ENCODE measurements around the gene SYNE3.

SYNE3 gene

DNA sequence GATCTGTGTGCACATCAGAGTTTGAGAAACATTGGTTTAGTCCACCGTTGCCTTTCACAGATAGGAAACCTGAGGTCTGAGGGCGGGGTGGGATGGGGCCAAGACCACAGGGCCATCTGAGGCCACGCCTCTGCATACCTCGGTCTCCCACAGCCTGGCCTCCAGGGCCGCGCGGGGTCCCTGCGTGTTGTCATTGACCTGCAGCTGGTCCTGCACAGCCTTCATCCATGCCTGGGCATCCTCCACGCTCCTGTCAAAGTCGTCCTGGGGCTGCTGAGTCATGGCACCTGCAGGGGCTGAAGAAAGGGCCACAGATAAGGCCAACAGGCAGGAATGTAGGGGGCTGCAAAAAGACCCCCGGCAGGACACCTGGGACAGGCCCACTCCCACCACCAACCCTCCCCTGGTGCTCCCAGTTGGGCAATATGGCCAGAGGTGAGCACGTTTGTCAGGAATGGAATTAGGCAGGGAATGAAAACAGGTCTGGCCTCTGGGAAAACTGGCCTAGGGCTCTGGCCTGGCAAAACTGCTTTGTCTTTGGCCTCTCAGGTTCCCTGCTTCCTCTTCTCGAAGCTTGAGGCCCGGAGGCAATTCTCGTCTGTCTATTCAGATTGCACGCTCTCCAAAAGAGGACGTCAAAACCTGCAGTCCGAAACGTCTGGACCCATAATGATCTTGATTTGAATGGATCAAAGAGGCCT is 40.8 kb downstream of the SYNE3 start:
- H3K9ac ChIP-seq (ENCODE audit: insufficient read length) = no peak overlapping the region
- no peak for TF ChIP-seq POLR2AphosphoS5 (IDR thresholded peaks at IDR 0.05; ENCODE audit: borderline replicate concordance, low read depth, low read length)
- no peak for TF ChIP-seq EZH2 (IDR thresholded peaks at IDR 0.05)
- no peak for TF ChIP-seq FOXP2 (optimal IDR thresholded peaks at IDR 0.05; ENCODE audit: control extremely low read depth, extremely low read length, insufficient read depth)
- no peak overlapping the region for H3K4me3 ChIP-seq
- DNase-seq (ENCODE audit: low read depth, low spot score) = no peak
- no peak overlapping the region for H3K27ac ChIP-seq
- H3K36me3 ChIP-seq (ENCODE audit: insufficient read depth, low read length) = peaks cover 7% of the 10 kb centered on the region; the same call in 1 of the 2 replicates
- no peaks in the 10 kb centered on the region for H3K9me3 ChIP-seq (ENCODE audit: low read depth, low read length)

DNA sequence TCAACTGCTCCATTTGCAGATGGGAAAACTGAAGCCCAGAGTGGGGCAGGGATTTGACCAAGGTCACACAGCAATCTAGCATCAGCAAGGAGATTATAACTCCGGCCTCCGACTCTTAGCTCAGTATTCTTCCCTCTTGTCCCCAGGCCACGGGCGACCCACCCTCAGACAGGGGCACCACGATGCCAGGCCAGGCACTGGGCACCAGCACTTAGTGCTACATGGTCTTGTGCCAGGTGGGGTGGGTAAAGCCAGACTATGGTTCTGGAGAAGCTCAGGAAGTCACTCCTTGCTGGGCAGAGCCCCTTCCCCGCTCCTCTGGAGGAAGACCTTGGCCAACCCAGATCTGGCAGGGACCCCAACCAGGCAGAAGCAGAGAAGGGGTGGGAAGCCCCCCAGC is 41.5 kb downstream of the SYNE3 start:
- DNase-seq (ENCODE audit: low read depth, low spot score) = no peak
- Histone ChIP-seq H3K9me3 (ENCODE audit: low read depth, low read length) (no peaks in the 10 kb centered on the region), H3K27ac (no peak overlapping the region), H3K9ac (ENCODE audit: insufficient read length) (no peak overlapping the region), H3K4me3 (no peak overlapping the region), H3K36me3 (ENCODE audit: insufficient read depth, low read length) (peaks cover 7% of the 10 kb centered on the region; the same call in 1 of the 2 replicates)
- TF ChIP-seq FOXP2 (optimal IDR thresholded peaks at IDR 0.05; ENCODE audit: control extremely low read depth, extremely low read length, insufficient read depth) (no peak), EZH2 (IDR thresholded peaks at IDR 0.05) (no peak), POLR2AphosphoS5 (IDR thresholded peaks at IDR 0.05; ENCODE audit: borderline replicate concordance, low read depth, low read length) (no peak)

DNA sequence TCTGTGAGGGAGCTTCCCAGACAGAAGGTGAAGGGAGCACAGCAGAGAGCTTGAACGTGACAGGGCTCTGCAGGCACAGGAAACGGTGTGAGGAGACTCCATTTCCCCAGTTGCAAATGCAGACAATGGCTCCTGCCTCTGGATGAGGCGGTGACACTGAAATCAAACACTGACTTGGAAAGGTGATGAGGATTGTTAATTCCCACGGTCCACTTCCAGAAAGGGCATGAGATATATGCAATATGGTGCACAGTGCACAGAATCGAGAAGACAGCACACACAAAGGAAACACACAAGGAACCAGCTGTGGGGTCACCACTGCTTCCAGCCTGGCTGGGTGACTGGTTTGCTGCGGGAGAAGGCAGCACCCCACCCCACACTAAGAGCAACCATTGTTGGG is 42.0 kb downstream of the SYNE3 start:
- TF ChIP-seq POLR2AphosphoS5 (IDR thresholded peaks at IDR 0.05; ENCODE audit: borderline replicate concordance, low read depth, low read length) = no peak
- TF ChIP-seq FOXP2 (optimal IDR thresholded peaks at IDR 0.05; ENCODE audit: control extremely low read depth, extremely low read length, insufficient read depth) = no peak
- no peak for TF ChIP-seq EZH2 (IDR thresholded peaks at IDR 0.05)
- no peak for DNase-seq (ENCODE audit: low read depth, low spot score)
- Histone ChIP-seq H3K9ac (ENCODE audit: insufficient read length) (no peak overlapping the region), H3K9me3 (ENCODE audit: low read depth, low read length) (no peaks in the 10 kb centered on the region), H3K27ac (no peak overlapping the region), H3K36me3 (ENCODE audit: insufficient read depth, low read length) (peaks cover 7% of the 10 kb centered on the region; the same call in 1 of the 2 replicates), H3K4me3 (no peak overlapping the region)

DNA sequence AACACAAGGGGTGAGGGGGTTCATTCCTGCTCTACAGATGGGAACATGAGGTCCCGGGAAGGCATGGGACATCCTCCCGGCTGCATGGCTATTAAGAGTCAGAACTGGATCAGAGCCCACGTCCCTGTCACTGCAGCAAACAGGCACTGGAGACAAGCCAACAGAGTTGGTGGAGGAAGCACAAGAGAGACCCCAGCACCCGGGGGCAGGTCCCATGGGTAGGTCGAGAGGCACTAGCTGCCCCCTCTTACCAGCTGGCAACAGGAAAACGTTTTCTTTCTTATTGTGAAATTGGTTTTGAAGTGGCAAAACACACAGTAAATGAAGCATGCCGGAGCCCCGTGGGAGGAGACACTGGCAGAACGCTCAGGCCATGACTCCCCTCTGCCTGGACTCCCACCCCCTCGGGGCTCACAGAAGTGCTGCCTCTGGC is 43.6 kb downstream of the SYNE3 start:
- no peaks in the 10 kb centered on the region for H3K9me3 ChIP-seq (ENCODE audit: low read depth, low read length)
- no peak overlapping the region for H3K9ac ChIP-seq (ENCODE audit: insufficient read length)
- H3K27ac ChIP-seq = no peak overlapping the region
- TF ChIP-seq POLR2AphosphoS5 (IDR thresholded peaks at IDR 0.05; ENCODE audit: borderline replicate concordance, low read depth, low read length) (no peak), FOXP2 (optimal IDR thresholded peaks at IDR 0.05; ENCODE audit: control extremely low read depth, extremely low read length, insufficient read depth) (no peak), EZH2 (IDR thresholded peaks at IDR 0.05) (no peak)
- no peak overlapping the region for H3K4me3 ChIP-seq
- DNase-seq (ENCODE audit: low read depth, low spot score) = no peak
- H3K36me3 ChIP-seq (ENCODE audit: insufficient read depth, low read length) = peaks cover 7% of the 10 kb centered on the region; the same call in 1 of the 2 replicates

DNA sequence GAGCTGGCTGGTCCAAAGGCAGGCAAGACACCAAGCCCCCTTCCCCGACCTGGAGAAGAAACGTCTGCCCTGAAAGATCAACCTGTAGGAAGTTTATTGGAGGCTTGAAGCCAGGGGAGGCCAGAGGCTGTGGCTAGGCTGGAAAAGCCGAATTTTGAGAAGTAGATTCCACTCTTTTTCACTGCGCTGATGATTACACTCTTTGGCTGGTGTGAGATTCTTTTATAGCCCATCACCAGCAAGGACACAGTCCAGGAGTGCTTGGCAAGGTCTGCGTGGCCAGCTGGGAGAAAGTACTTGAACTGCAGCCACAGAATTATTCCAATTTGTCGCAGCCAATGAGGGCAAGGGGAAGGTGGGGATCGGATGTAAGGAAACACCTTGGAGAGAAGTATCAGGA is 45.0 kb downstream of the SYNE3 start:
- Histone ChIP-seq H3K27ac (no peak overlapping the region), H3K4me3 (no peak overlapping the region), H3K9me3 (ENCODE audit: low read depth, low read length) (no peaks in the 10 kb centered on the region), H3K9ac (ENCODE audit: insufficient read length) (no peak overlapping the region), H3K36me3 (ENCODE audit: insufficient read depth, low read length) (peaks cover 7% of the 10 kb centered on the region; the same call in 1 of the 2 replicates)
- no peak for TF ChIP-seq EZH2 (IDR thresholded peaks at IDR 0.05)
- no peak for TF ChIP-seq POLR2AphosphoS5 (IDR thresholded peaks at IDR 0.05; ENCODE audit: borderline replicate concordance, low read depth, low read length)
- no peak for TF ChIP-seq FOXP2 (optimal IDR thresholded peaks at IDR 0.05; ENCODE audit: control extremely low read depth, extremely low read length, insufficient read depth)
- no peak for DNase-seq (ENCODE audit: low read depth, low spot score)

DNA sequence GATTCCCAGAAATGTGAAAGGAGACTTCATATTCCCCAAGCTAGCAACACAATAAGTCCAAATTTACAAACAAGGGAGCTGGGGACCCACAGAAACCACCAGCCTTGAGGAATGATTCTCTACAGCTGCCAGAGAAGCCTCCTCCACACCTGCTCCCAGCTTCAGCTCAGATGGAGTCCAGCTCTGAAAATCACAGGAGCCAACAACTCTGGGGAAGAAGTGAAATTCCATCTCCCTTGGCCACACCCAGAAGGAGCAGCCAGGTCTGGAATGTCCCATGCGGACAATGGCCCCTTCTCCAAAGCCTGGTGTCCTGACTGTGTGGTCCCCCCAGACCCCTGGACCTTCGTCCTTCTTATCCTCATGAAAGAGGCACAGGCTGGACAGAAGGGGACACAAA is 45.4 kb downstream of the SYNE3 start:
- Histone ChIP-seq H3K9ac (ENCODE audit: insufficient read length) (no peak overlapping the region), H3K36me3 (ENCODE audit: insufficient read depth, low read length) (peaks cover 7% of the 10 kb centered on the region; the same call in 1 of the 2 replicates), H3K27ac (no peak overlapping the region), H3K9me3 (ENCODE audit: low read depth, low read length) (no peaks in the 10 kb centered on the region), H3K4me3 (no peak overlapping the region)
- no peak for DNase-seq (ENCODE audit: low read depth, low spot score)
- TF ChIP-seq EZH2 (IDR thresholded peaks at IDR 0.05) = no peak
- no peak for TF ChIP-seq FOXP2 (optimal IDR thresholded peaks at IDR 0.05; ENCODE audit: control extremely low read depth, extremely low read length, insufficient read depth)
- no peak for TF ChIP-seq POLR2AphosphoS5 (IDR thresholded peaks at IDR 0.05; ENCODE audit: borderline replicate concordance, low read depth, low read length)

DNA sequence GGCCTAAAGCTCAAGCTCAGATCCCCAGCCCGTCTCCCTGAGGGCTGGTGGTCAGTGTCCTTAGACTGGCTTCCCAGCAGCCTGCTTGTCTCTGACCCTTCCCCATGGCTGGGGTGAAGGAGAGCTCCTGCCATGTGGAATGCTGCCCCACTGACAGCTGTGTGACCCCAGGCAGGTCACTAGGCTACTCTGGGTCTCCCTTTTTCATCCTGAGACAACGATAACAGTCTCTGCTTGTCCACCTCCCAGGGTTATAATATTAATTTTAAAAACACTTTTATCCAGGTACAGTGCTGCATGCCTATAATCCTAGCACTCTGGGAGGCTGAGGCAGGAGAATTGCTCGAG is 47.3 kb downstream of the SYNE3 start:
- Histone ChIP-seq H3K27ac (no peak overlapping the region), H3K9me3 (ENCODE audit: low read depth, low read length) (no peaks in the 10 kb centered on the region)

DNA sequence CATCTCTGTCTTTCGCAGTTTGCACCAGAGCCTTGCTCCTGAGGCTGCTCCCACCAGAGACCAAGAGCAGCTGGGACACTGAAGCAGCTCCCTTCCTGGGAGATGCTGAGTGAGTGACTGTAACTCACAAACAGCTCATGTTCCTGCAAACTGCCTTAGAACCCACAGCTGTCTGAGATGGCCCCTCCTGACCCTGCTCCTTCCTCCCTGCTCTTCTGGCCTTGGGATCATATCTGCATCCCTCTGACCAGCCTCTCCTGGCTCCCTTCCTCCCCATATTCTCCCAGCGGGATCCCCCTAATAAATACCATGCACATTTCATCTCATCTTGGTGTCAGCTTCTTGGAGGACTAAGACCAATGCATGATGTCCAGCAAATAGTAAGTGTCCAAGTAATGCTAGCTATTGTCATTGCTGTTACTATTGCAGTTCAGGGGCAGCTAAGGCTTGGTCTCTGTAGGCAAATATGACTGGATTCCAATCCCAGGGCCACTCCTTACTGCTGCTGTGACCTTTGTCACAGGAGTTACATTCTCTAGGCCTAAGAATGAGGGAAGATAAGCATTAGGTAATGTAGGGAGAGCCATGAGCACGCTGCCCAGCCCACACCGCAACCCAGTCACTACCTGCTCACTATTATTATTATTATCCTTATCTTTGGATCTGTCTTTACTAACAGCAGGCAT is 47.9 kb downstream of the SYNE3 start:
- Histone ChIP-seq H3K9ac (ENCODE audit: insufficient read length) (no peak overlapping the region), H3K4me3 (no peak overlapping the region), H3K36me3 (ENCODE audit: insufficient read depth, low read length) (no peaks in the 10 kb centered on the region; the same call in 1 of the 2 replicates), H3K9me3 (ENCODE audit: low read depth, low read length) (no peaks in the 10 kb centered on the region), H3K27ac (no peak overlapping the region)
- no peak for DNase-seq (ENCODE audit: low read depth, low spot score)
- TF ChIP-seq POLR2AphosphoS5 (IDR thresholded peaks at IDR 0.05; ENCODE audit: borderline replicate concordance, low read depth, low read length) = no peak
- TF ChIP-seq EZH2 (IDR thresholded peaks at IDR 0.05) = no peak
- no peak for TF ChIP-seq FOXP2 (optimal IDR thresholded peaks at IDR 0.05; ENCODE audit: control extremely low read depth, extremely low read length, insufficient read depth)

More for the DNA sequence above, 47.3 kb downstream of the SYNE3 start:
- H3K9ac ChIP-seq (ENCODE audit: insufficient read length) = no peak overlapping the region
- H3K36me3 ChIP-seq (ENCODE audit: insufficient read depth, low read length) = peaks cover under 1% of the 10 kb centered on the region; the same call in 1 of the 2 replicates
- no peak overlapping the region for H3K4me3 ChIP-seq
- no peak for DNase-seq (ENCODE audit: low read depth, low spot score)
- TF ChIP-seq POLR2AphosphoS5 (IDR thresholded peaks at IDR 0.05; ENCODE audit: borderline replicate concordance, low read depth, low read length) (no peak), FOXP2 (optimal IDR thresholded peaks at IDR 0.05; ENCODE audit: control extremely low read depth, extremely low read length, insufficient read depth) (no peak), EZH2 (IDR thresholded peaks at IDR 0.05) (no peak)

Measured in SK-N-MC (cell line).